GM11168 (cell line): ENCODE data around the gene IGFBP2.

Experiments used
- in situ Hi-C: fragments of 300-500 bp; cut with MboI; formaldehyde crosslinking; loops from one replicate; pipeline ENCODE4 v1.12.0; 2022; ENCODE audit warnings: low sequenced_read_pairs; ENCODE audit not compliant: unreplicated experiment

Gene IGFBP2

GRCh38 chr2:216678098-216678465 is 44.9 kb downstream of the IGFBP2 start:
- in situ Hi-C loops, result loop anchor here (25.0 kb wide), 1 partner anchor 1034 kb away; no protein-coding TSS in a partner anchor

- in situ Hi-C loops, result loop anchor here (25.0 kb wide), 1 partner anchor 1033 kb away; no protein-coding TSS in a partner anchor
These were observed 45.8 kb downstream of the IGFBP2 start for GRCh38 chr2:216678813-216679657.

- in situ Hi-C loops, result loop anchor here (25.0 kb wide), 1 partner anchor 1033 kb away; no protein-coding TSS in a partner anchor
These were observed 46.4 kb downstream of the IGFBP2 start for GRCh38 chr2:216679658-216680024.

- in situ Hi-C loops, result loop anchor here (25.0 kb wide), 1 partner anchor 1031 kb away; no protein-coding TSS in a partner anchor
These were observed 47.9 kb downstream of the IGFBP2 start for GRCh38 chr2:216680951-216681629.

GRCh38 chr2:216681683-216682082 is 48.5 kb downstream of the IGFBP2 start:
- in situ Hi-C loops, result loop anchor here (25.0 kb wide), 1 partner anchor 1031 kb away; no protein-coding TSS in a partner anchor

GRCh38 chr2:216683846-216684245 is 50.6 kb downstream of the IGFBP2 start:
- in situ Hi-C loops, result loop anchor here (25.0 kb wide), 1 partner anchor 1028 kb away; no protein-coding TSS in a partner anchor

GRCh38 chr2:216685327-216685875 is 52.2 kb downstream of the IGFBP2 start:
- in situ Hi-C loops, result loop anchor here (25.0 kb wide), 1 partner anchor 1027 kb away; no protein-coding TSS in a partner anchor

GRCh38 chr2:216687111-216687510 is 53.9 kb downstream of the IGFBP2 start:
- in situ Hi-C loops, result loop anchor here (25.0 kb wide), 1 partner anchor 1025 kb away; no protein-coding TSS in a partner anchor

- in situ Hi-C loops, result loop anchor here (25.0 kb wide), 1 partner anchor 1025 kb away; no protein-coding TSS in a partner anchor
These were observed 54.4 kb downstream of the IGFBP2 start for GRCh38 chr2:216687646-216688045.

GRCh38 chr2:216688731-216689340 is 55.6 kb downstream of the IGFBP2 start:
- in situ Hi-C loops, result loop anchor here (25.0 kb wide), 1 partner anchor 1023 kb away; no protein-coding TSS in a partner anchor

- in situ Hi-C loops, result loop anchor here (25.0 kb wide), 1 partner anchor 1023 kb away; no protein-coding TSS in a partner anchor
These were observed 56.2 kb downstream of the IGFBP2 start for GRCh38 chr2:216689397-216689796.

- in situ Hi-C loops, result loop anchor here (25.0 kb wide), 1 partner anchor 1022 kb away; no protein-coding TSS in a partner anchor
These were observed 57.2 kb downstream of the IGFBP2 start for GRCh38 chr2:216690456-216690852.

GRCh38 chr2:216690853-216691741 is 57.9 kb downstream of the IGFBP2 start:
- in situ Hi-C loops, result loop anchor here (25.0 kb wide), 1 partner anchor 1021 kb away; no protein-coding TSS in a partner anchor

- in situ Hi-C loops, result loop anchor here (25.0 kb wide), 1 partner anchor 1019 kb away; no protein-coding TSS in a partner anchor
These were observed 59.6 kb downstream of the IGFBP2 start for GRCh38 chr2:216692636-216693413.

GRCh38 chr2:216693414-216694080 is 60.3 kb downstream of the IGFBP2 start:
- in situ Hi-C loops, result loop anchor here (25.0 kb wide), 1 partner anchor 1019 kb away; no protein-coding TSS in a partner anchor

GRCh38 chr2:216694082-216694825 is 61.0 kb downstream of the IGFBP2 start:
- in situ Hi-C loops, result loop anchor here (25.0 kb wide), 1 partner anchor 1018 kb away; no protein-coding TSS in a partner anchor

- in situ Hi-C loops, result loop anchor here (25.0 kb wide), 1 partner anchor 1017 kb away; no protein-coding TSS in a partner anchor
These were observed 61.6 kb downstream of the IGFBP2 start for GRCh38 chr2:216694826-216695217.
